BE2C (cell line): Measurements from ENCODE around the gene TEDDM1.

Experiments used
- DNase-seq: peaks from one replicate; pipeline ENCODE4 v3.0.0-alpha.2; 2020
- H3K27me3 ChIP-seq: fragments of 250-450 bp; sonication (Bioruptor Pico); 2 replicates; pipeline ENCODE4 v1.5.1; 2020; ENCODE audit warnings: mild to moderate bottlenecking
- H3K36me3 ChIP-seq: fragments of 250-450 bp; sonication (Bioruptor Pico); 2 replicates; pipeline ENCODE4 v1.5.1; 2020; ENCODE audit warnings: mild to moderate bottlenecking
- H3K4me1 ChIP-seq: fragments of 250-450 bp; sonication (Bioruptor Pico); 2 replicates; pipeline ENCODE4 v1.5.1; 2020
- H3K4me3 ChIP-seq: 2 replicates; pipeline ENCODE4 v1.5.1; 2011; ENCODE audit warnings: low read depth, low read length
- H3K9me3 ChIP-seq: fragments of 250-450 bp; sonication (Bioruptor Pico); 2 replicates; pipeline ENCODE4 v1.5.1; 2020
- TF ChIP-seq, protein P1 (sequence below): IDR thresholded peaks from 2 replicates; pipeline ENCODE4 v1.5.1; 2012; ENCODE audit warnings: mild to moderate bottlenecking, low read depth, low read length

Gene TEDDM1

DNA sequence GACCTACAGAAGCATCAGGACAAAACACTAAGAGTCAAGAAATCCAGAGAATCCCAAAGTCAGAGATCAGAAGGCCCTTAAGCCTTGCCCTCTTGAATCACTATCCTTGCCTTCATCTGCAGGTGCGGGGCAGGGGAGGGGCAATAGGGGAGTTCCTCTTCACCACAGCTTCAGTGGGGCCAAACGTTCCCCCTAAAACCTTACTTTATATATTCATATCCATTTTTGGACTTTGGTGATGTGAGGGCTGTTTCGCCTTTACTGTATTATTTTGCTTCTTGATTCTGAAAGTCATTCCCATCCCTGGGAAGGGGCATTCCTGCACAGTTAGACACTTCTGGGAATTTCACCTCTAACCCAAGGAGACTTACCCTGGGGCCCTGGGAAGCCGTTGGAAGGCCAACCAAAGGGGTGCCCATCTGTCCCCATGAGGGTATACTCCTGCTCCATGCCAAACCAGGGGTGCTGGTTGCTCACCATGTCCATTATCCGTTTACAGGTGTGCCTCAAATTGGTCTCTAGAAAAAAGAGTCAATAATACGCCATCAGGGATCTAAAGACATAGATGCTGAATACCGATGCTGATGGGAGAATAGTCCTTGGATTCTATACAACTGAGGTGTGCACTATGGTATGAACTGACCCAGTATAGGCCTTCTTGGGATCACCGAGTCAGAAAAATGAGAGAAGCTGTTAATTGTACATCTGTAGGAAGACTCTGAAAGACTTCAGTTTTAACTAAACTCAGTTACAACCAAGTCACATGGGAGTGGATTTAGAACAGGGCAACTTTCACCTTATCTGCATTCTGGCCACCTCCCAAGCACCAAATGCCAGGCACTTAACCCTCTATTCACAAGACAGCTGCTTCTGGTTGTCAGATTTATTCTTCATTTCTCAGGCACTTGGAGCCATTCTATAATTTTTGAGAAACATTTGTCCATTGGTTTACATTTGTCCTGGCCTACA, 14.3 kb downstream of the TEDDM1 start:
- TF ChIP-seq, protein P1, sequence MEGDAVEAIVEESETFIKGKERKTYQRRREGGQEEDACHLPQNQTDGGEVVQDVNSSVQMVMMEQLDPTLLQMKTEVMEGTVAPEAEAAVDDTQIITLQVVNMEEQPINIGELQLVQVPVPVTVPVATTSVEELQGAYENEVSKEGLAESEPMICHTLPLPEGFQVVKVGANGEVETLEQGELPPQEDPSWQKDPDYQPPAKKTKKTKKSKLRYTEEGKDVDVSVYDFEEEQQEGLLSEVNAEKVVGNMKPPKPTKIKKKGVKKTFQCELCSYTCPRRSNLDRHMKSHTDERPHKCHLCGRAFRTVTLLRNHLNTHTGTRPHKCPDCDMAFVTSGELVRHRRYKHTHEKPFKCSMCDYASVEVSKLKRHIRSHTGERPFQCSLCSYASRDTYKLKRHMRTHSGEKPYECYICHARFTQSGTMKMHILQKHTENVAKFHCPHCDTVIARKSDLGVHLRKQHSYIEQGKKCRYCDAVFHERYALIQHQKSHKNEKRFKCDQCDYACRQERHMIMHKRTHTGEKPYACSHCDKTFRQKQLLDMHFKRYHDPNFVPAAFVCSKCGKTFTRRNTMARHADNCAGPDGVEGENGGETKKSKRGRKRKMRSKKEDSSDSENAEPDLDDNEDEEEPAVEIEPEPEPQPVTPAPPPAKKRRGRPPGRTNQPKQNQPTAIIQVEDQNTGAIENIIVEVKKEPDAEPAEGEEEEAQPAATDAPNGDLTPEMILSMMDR, result no peak
- Histone ChIP-seq H3K4me1 (no peaks in the 10 kb centered on the region; the same call in 1 of the 2 replicates), H3K9me3 (no peaks in the 10 kb centered on the region), H3K36me3 (peaks cover 60% of the 10 kb centered on the region), H3K4me3 (no peak overlapping the region), H3K27me3 (no peaks in the 10 kb centered on the region)
- DNase-seq, result no peak

DNA sequence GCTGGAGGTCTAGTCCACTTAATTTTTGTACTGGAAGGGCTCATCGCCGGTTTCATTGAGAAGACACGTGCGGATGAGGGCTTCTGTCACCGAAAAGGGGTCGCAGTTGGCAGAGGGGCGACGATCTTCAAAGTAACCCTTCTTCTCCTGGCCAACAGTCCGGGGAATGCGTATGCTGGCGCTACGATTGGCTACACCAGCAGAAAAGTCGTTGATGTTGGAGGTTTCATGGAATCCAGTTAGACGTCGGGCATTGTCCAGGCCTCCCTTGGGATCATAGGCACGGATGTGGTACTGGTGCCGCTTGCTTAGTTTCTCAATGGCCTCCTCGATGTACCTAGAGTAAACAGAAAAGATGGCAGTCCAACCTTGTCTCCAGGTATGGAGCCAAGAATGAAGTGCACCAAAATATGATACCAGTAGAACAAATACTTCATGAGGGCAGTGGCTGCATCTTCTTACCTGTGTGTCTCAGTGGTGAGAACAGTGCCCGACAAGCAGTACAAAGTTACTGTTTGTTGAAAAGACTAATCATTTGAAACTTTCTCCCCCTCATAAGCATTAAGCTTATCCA, 16.0 kb downstream of the TEDDM1 start:
- no peaks in the 10 kb centered on the region for H3K9me3 ChIP-seq
- no peaks in the 10 kb centered on the region for H3K27me3 ChIP-seq
- no peak for DNase-seq
- H3K36me3 ChIP-seq, result peaks cover 60% of the 10 kb centered on the region
- TF ChIP-seq, protein P1, result no peak
- H3K4me3 ChIP-seq, result no peak overlapping the region
- no peaks in the 10 kb centered on the region; the same call in 1 of the 2 replicates for H3K4me1 ChIP-seq

DNA sequence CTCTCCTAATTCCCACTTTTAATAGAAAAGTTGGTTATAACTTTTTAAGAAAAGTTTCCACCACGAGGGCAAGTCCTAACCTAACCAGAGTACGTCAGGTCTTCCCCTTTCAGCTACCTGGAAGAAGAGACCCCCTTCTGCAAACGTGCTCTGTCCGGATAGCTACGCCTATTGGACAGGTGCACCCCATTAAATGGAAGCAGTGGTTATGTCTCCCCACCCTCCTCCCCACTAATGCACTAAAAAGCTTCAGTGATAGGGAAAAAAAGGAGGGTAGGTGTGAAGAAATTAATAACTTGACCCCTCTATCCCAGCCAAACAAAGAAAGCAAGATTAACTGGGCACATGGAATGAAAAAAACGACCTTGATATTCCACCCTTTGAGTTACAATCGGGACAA, 16.5 kb downstream of the TEDDM1 start:
- no peaks in the 10 kb centered on the region for H3K4me1 ChIP-seq
- peaks cover 60% of the 10 kb centered on the region for H3K36me3 ChIP-seq
- H3K4me3 ChIP-seq, result no peak overlapping the region
- H3K27me3 ChIP-seq, result no peaks in the 10 kb centered on the region
- DNase-seq, result no peak
- H3K9me3 ChIP-seq, result no peaks in the 10 kb centered on the region
- TF ChIP-seq, protein P1, result no peak

DNA sequence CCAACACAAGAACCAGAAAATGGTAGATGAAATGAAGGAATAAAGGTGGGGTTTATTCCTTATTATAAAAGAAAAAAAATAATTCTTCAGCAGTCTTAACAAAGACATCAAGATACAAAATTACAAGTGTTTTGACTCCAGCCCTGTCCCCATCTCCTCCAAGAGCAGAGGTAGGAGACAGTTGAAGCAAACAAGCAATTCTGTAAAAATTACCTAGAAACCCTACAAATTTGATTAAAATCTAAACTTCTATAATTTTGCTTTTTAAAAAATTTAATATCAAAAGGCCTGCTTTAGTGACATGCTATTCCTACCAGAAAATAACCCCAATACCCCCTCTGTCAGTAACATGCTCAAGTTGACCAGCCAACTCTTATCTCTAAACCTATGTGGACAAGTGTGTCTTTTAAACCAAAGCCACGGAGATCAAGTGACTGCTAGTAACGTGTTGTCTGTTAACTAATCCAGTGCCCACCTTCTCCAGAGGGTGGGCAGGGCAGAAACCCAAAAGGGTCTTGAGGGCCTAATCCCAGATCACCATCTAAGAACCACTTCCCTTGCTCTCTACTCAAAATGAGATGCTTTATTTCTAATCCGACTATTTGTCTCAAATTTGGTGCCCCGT, 17.3 kb downstream of the TEDDM1 start:
- peaks cover 55% of the 10 kb centered on the region for H3K36me3 ChIP-seq

DNA sequence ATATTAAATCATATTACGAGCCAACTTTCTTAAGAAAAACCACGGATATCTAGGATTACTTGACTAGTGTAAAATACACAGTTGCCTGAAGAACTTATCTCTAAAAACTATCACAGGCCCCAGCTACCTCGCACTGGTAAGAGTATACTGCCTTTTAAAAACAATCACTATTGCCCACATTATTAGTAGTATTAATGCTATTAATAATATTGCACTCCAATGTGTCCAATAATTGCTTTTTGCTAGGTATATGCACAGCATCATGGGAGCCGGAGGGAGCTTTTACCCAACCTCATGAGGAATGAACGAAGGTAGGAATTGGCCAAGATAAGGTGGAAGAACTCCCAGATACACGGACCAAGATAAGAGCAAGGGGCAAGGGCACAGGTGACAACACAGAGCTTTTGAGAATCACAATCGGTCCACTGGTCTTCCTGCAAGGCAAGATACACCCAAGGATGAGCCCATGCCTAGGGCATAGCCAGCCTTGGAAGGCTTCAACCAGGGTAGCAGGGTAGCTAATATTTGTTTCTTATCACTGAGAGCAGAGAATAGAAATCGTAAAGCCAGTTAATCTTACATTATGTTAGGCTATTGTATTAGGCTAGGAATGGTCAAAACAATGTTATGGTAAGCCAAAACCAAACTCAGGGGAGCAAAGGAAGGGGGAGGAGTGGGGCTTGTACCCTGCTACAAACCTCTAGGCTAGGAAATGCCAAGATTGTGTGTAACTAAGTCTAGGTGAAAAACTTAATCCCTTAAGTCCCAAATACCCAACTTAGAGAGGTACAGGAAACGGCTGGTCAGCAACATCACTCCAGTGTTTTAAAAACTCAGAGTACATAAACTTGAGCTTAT, 18.3 kb downstream of the TEDDM1 start:
- no peak overlapping the region for H3K4me3 ChIP-seq
- no peaks in the 10 kb centered on the region for H3K9me3 ChIP-seq
- TF ChIP-seq, protein P1, result no peak
- peaks cover 45% of the 10 kb centered on the region for H3K36me3 ChIP-seq
- no peaks in the 10 kb centered on the region for H3K27me3 ChIP-seq
- no peaks in the 10 kb centered on the region for H3K4me1 ChIP-seq
- DNase-seq, result no peak

More for the DNA sequence above, 17.3 kb downstream of the TEDDM1 start:
- Histone ChIP-seq H3K27me3 (no peaks in the 10 kb centered on the region), H3K4me1 (no peaks in the 10 kb centered on the region), H3K9me3 (no peaks in the 10 kb centered on the region), H3K4me3 (no peak overlapping the region)
- TF ChIP-seq, protein P1, result no peak
- no peak for DNase-seq
